Activated T-helper 9 cell treated with anti-CD3 and anti-CD28 coated beads, Interleukin-2, amount 50 U/mL, for 16 hours (primary cell): Measurements from ENCODE around the gene STK24.

Experiments used
- DNase-seq: peaks from one replicate; pipeline ENCODE4 v3.0.0-alpha.2; 2020; ENCODE audit warnings: low read depth

Gene STK24

GRCh38 chr13:98450539-98451111 lies 126.3 kb downstream of the STK24 start:
- no peak for DNase-seq

- DNase-seq = no peak
Observed at GRCh38 chr13:98450026-98450425, 126.9 kb downstream of the STK24 start.

- no peak for DNase-seq
Observed at GRCh38 chr13:98449273-98449672, 127.6 kb downstream of the STK24 start.

- no peak for DNase-seq
Observed at GRCh38 chr13:98448642-98448928, 128.3 kb downstream of the STK24 start.

- DNase-seq = no peak
Observed at GRCh38 chr13:98447881-98448641, 128.8 kb downstream of the STK24 start.

GRCh38 chr13:98447130-98447529 lies 129.8 kb downstream of the STK24 start:
- no peak for DNase-seq

- DNase-seq = no peak
Observed at GRCh38 chr13:98446234-98446621, 130.7 kb downstream of the STK24 start.

- DNase-seq = peak; percentile 63
Observed at GRCh38 chr13:98445340-98446233, 131.3 kb downstream of the STK24 start.

GRCh38 chr13:98444381-98444780 lies 132.5 kb downstream of the STK24 start:
- no peak for DNase-seq

GRCh38 chr13:98443800-98444325 lies 133.0 kb downstream of the STK24 start:
- no peak for DNase-seq

GRCh38 chr13:98443329-98443728 lies 133.6 kb downstream of the STK24 start:
- DNase-seq = no peak

- DNase-seq = no peak
Observed at GRCh38 chr13:98442391-98443230, 134.3 kb downstream of the STK24 start.

- DNase-seq = no peak
Observed at GRCh38 chr13:98441056-98441676, 135.7 kb downstream of the STK24 start.

GRCh38 chr13:98440390-98441055 lies 136.4 kb downstream of the STK24 start:
- DNase-seq = no peak

- DNase-seq = no peak
Observed at GRCh38 chr13:98439896-98440295, 137.0 kb downstream of the STK24 start.

- DNase-seq = no peak
Observed at GRCh38 chr13:98439126-98439828, 137.6 kb downstream of the STK24 start.

- DNase-seq = no peak
Observed at GRCh38 chr13:98438246-98439125, 138.4 kb downstream of the STK24 start.

GRCh38 chr13:98436233-98436910 lies 140.5 kb downstream of the STK24 start:
- no peak for DNase-seq

GRCh38 chr13:98435376-98435775 lies 141.5 kb downstream of the STK24 start:
- DNase-seq = no peak
